HEK293 (cell line): ENCODE data around the gene STIL.
"Not testable (repeated sequence)": the region's sequence is repeated elsewhere in the genome, so short reads cannot be mapped to it uniquely, and the experiment has no call there.

Experiments
- CTCF ChIA-PET: fragments of 350-600 bp; formaldehyde crosslinking; extraction: SDS; loops from one replicate; lab custom pipeline; 2021; ENCODE audit warnings: antibody characterized with exemption; lab: Yijun Ruan, JAX
- POLR2A ChIA-PET: fragments of 300-600 bp; formaldehyde crosslinking; extraction: SDS; loops from one replicate; lab custom pipeline; 2020; ENCODE audit warnings: antibody characterized with exemption, inconsistent platforms; lab: Yijun Ruan, JAX
- H3K27ac ChIP-seq: fragments of 200-500 bp; sonication (Bioruptor generic); 2 replicates; pipeline ENCODE4 v1.5.1; 2014; ENCODE audit warnings: low read depth, low read length, control low read depth, inconsistent platforms; ENCODE audit errors: extremely low read depth
- H3K36me3 ChIP-seq, 2 experiments: fragments of 200-500 bp in 1 of 2; sonication (Bioruptor generic) in 1 of 2; 1 replicate in 1 of 2; 2 replicates in 1 of 2; pipeline ENCODE4 v1.5.1; 2014 to 2017; ENCODE audit warnings: inconsistent platforms in 2 of 2, low read length in 2 of 2; ENCODE audit not compliant: control insufficient read depth in 2 of 2, insufficient read depth in 1 of 2
- H3K4me1 ChIP-seq: fragments of 200-500 bp; sonication (Bioruptor generic); 2 replicates; pipeline ENCODE4 v1.5.1; 2014; ENCODE audit warnings: mild to moderate bottlenecking, low read length, inconsistent platforms; ENCODE audit not compliant: control insufficient read depth, insufficient read depth
- H3K4me3 ChIP-seq: 2 replicates; pipeline ENCODE4 v1.5.1; 2011; ENCODE audit warnings: low read depth, mild to moderate bottlenecking, control low read depth, low read length, moderate library complexity
- H3K9me3 ChIP-seq: fragments of 200-500 bp; sonication (Bioruptor generic); 2 replicates; pipeline ENCODE4 v1.5.1; 2014; ENCODE audit warnings: low read depth, low read length, inconsistent platforms; ENCODE audit not compliant: control insufficient read depth, insufficient read depth
- FEZF1 ChIP-seq: fragments of 450-650 bp; formaldehyde crosslinking; IDR thresholded peaks from 2 replicates; pipeline ENCODE4 v1.5.1; 2016; ENCODE audit warnings: missing biosample characterization, missing genetic modification characterization
- KLF1 ChIP-seq: fragments of 450-650 bp; formaldehyde crosslinking; IDR thresholded peaks from 2 replicates; pipeline ENCODE4 v1.5.1; 2016; ENCODE audit warnings: missing biosample characterization, missing genetic modification characterization
- KLF16 ChIP-seq: fragments of 450-650 bp; formaldehyde crosslinking; IDR thresholded peaks from 2 replicates; pipeline ENCODE4 v1.5.1; 2017; ENCODE audit warnings: missing biosample characterization, missing genetic modification characterization
- PRDM1 ChIP-seq: fragments of 450-650 bp; formaldehyde crosslinking; IDR thresholded peaks from 2 replicates; pipeline ENCODE4; 2016; ENCODE audit warnings: missing biosample characterization, missing genetic modification characterization
- PRDM4 ChIP-seq: fragments of 450-650 bp; formaldehyde crosslinking; IDR thresholded peaks from 2 replicates; pipeline ENCODE4 v1.5.1; 2017; ENCODE audit warnings: missing biosample characterization, missing genetic modification characterization
- REPIN1 ChIP-seq: fragments of 450-650 bp; formaldehyde crosslinking; IDR thresholded peaks from 2 replicates; pipeline ENCODE4 v1.5.1; 2017; ENCODE audit warnings: missing biosample characterization, missing genetic modification characterization, low read depth
- SP2 ChIP-seq: fragments of 450-650 bp; formaldehyde crosslinking; IDR thresholded peaks from 2 replicates; pipeline ENCODE4 v1.5.1; 2016; ENCODE audit warnings: missing biosample characterization, missing genetic modification characterization
- ZBTB26 ChIP-seq: fragments of 450-650 bp; formaldehyde crosslinking; optimal IDR thresholded peaks from 2 replicates; pipeline ENCODE3; 2016; ENCODE audit warnings: missing biosample characterization, mild to moderate bottlenecking, missing genetic modification characterization
- ZBTB48 ChIP-seq: fragments of 450-650 bp; formaldehyde crosslinking; IDR thresholded peaks from 2 replicates; pipeline ENCODE4 v1.5.1; 2016; ENCODE audit warnings: missing biosample characterization, missing genetic modification characterization
- ZFP41 ChIP-seq: fragments of 450-650 bp; formaldehyde crosslinking; IDR thresholded peaks from 2 replicates; pipeline ENCODE4 v1.5.1; 2016; ENCODE audit warnings: missing biosample characterization, missing genetic modification characterization, borderline replicate concordance
- ZNF10 ChIP-seq: fragments of 450-650 bp; formaldehyde crosslinking; IDR thresholded peaks from 2 replicates; pipeline ENCODE4 v1.5.1; 2017; ENCODE audit warnings: missing biosample characterization, missing genetic modification characterization
- ZNF114 ChIP-seq: fragments of 450-650 bp; formaldehyde crosslinking; IDR thresholded peaks from 2 replicates; pipeline ENCODE4 v1.5.0; 2017; ENCODE audit warnings: missing biosample characterization, missing genetic modification characterization
- ZNF223 ChIP-seq: fragments of 450-650 bp; formaldehyde crosslinking; IDR thresholded peaks from 2 replicates; pipeline ENCODE4 v1.5.1; 2016; ENCODE audit warnings: missing biosample characterization, missing genetic modification characterization
- ZNF362 ChIP-seq: fragments of 450-650 bp; formaldehyde crosslinking; IDR thresholded peaks from 2 replicates; pipeline ENCODE4 v1.5.1; 2016; ENCODE audit warnings: missing biosample characterization, missing genetic modification characterization
- ZNF423 ChIP-seq: fragments of 450-650 bp; formaldehyde crosslinking; IDR thresholded peaks from 2 replicates; pipeline ENCODE4 v1.5.1; 2016; ENCODE audit warnings: missing biosample characterization, missing genetic modification characterization
- ZNF488 ChIP-seq: fragments of 450-650 bp; formaldehyde crosslinking; IDR thresholded peaks from 2 replicates; pipeline ENCODE4 v1.5.1; 2016; ENCODE audit warnings: missing biosample characterization, missing genetic modification characterization
- ZNF514 ChIP-seq: fragments of 450-650 bp; formaldehyde crosslinking; IDR thresholded peaks from 2 replicates; pipeline ENCODE4 v1.5.1; 2016; ENCODE audit warnings: missing biosample characterization, missing genetic modification characterization
- ZNF544 ChIP-seq: fragments of 450-650 bp; formaldehyde crosslinking; IDR thresholded peaks from 2 replicates; pipeline ENCODE4 v1.5.0; 2017; ENCODE audit warnings: missing biosample characterization, missing genetic modification characterization
- ZNF549 ChIP-seq: fragments of 450-650 bp; IDR thresholded peaks from 2 replicates; pipeline ENCODE4 v1.5.1; 2018; ENCODE audit warnings: missing biosample characterization, missing genetic modification characterization, mild to moderate bottlenecking, inconsistent platforms, moderate library complexity
- ZNF555 ChIP-seq: fragments of 450-650 bp; formaldehyde crosslinking; conservative IDR thresholded peaks from 2 replicates; pipeline ENCODE4 v1.5.1; 2017; ENCODE audit warnings: missing biosample characterization, mild to moderate bottlenecking, missing genetic modification characterization, inconsistent platforms
- ZNF558 ChIP-seq: fragments of 450-650 bp; formaldehyde crosslinking; IDR thresholded peaks from 2 replicates; pipeline ENCODE4 v1.5.1; 2016; ENCODE audit warnings: missing biosample characterization, missing genetic modification characterization
- ZNF571 ChIP-seq: fragments of 450-650 bp; formaldehyde crosslinking; IDR thresholded peaks from 2 replicates; pipeline ENCODE4 v1.5.0; 2017; ENCODE audit warnings: missing biosample characterization, missing genetic modification characterization
- ZNF747 ChIP-seq: fragments of 450-650 bp; formaldehyde crosslinking; IDR thresholded peaks from 2 replicates; pipeline ENCODE4 v1.5.1; 2016; ENCODE audit warnings: missing biosample characterization, missing genetic modification characterization
- ZNF830 ChIP-seq: fragments of 450-650 bp; IDR thresholded peaks from 2 replicates; pipeline ENCODE4 v1.5.0; 2018; ENCODE audit warnings: missing biosample characterization, missing genetic modification characterization, low read depth, mild to moderate bottlenecking, moderate library complexity
- TF ChIP-seq, protein P1 (sequence below): fragments of 450-650 bp; formaldehyde crosslinking; IDR thresholded peaks from 2 replicates; pipeline ENCODE4 v1.5.1; 2016; ENCODE audit warnings: missing biosample characterization, missing genetic modification characterization

STIL gene

GRCh38 chr1:47323599-47324031 is 9.7 kb upstream of the STIL start (continued):
- no peak for TF ChIP-seq REPIN1 (tag by site-specific recombination)
- no peak for TF ChIP-seq ZNF488 (tag by site-specific recombination)
- TF ChIP-seq ZNF514 (tag by site-specific recombination), result no peak
- TF ChIP-seq ZNF747 (tag by site-specific recombination), result no peak
- no peak for TF ChIP-seq ZNF423 (tag by site-specific recombination)
- no peak for TF ChIP-seq ZNF558 (tag by site-specific recombination)
- no peak for TF ChIP-seq ZNF544 (tag by site-specific recombination)
- TF ChIP-seq FEZF1 (tag by site-specific recombination), result peak; percentile 44; the same call in 1 of the 2 replicates
- no peak for TF ChIP-seq ZNF223 (tag by site-specific recombination)

DNA sequence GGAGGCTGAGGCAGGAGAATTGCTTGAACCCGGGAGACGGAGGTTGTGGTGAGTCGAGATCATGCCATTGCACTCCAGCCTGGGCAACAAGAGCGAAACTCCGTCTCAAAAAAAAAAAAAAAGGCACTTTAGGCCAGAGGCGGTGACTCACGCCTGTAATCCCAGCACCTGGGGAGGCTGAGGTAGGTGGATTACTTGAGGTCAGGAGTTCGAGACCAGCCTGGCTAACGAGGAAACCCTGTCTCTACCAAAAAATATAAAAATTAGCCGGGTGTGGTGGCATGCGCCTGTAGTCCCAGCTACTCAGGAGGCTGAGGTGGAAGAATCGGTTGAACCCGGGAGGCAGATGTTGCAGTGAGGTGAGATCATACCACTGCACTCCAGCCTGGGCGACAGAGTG is 6.0 kb upstream of the STIL start:
- H3K4me3 ChIP-seq, H3K36me3 ChIP-seq, POLR2A ChIA-PET, H3K27ac ChIP-seq, H3K4me1 ChIP-seq, H3K9me3 ChIP-seq: not testable (repeated sequence)
- CTCF ChIA-PET, result interaction anchor here (0.6 kb wide), 1 partner anchor 41 kb away, joined by 3 read pairs; no protein-coding TSS in a partner anchor

- no peaks in the 10 kb centered on the region for H3K36me3 ChIP-seq
- ChIA-PET POLR2A (interaction anchor here (0.6 kb wide), 1 partner anchor 592 kb away, joined by 3 read pairs; no protein-coding TSS in a partner anchor), CTCF (interaction anchor here (0.5 to 2.3 kb wide), 11 partner anchors 8 to 139 kb away, joined by 3 to 20 read pairs (median 4); partner anchors contain the start of gene CMPK1)
- H3K9me3 ChIP-seq, result no peaks in the 10 kb centered on the region
- H3K27ac ChIP-seq, result no peak overlapping the region
- H3K4me3 ChIP-seq, result no peak overlapping the region
- no peaks in the 10 kb centered on the region; the same call in 1 of the 2 replicates for H3K4me1 ChIP-seq
- TF ChIP-seq ZNF549 (tag by site-specific recombination), result no peak
- no peak for TF ChIP-seq ZNF571 (tag by site-specific recombination)
- TF ChIP-seq, protein P1, sequence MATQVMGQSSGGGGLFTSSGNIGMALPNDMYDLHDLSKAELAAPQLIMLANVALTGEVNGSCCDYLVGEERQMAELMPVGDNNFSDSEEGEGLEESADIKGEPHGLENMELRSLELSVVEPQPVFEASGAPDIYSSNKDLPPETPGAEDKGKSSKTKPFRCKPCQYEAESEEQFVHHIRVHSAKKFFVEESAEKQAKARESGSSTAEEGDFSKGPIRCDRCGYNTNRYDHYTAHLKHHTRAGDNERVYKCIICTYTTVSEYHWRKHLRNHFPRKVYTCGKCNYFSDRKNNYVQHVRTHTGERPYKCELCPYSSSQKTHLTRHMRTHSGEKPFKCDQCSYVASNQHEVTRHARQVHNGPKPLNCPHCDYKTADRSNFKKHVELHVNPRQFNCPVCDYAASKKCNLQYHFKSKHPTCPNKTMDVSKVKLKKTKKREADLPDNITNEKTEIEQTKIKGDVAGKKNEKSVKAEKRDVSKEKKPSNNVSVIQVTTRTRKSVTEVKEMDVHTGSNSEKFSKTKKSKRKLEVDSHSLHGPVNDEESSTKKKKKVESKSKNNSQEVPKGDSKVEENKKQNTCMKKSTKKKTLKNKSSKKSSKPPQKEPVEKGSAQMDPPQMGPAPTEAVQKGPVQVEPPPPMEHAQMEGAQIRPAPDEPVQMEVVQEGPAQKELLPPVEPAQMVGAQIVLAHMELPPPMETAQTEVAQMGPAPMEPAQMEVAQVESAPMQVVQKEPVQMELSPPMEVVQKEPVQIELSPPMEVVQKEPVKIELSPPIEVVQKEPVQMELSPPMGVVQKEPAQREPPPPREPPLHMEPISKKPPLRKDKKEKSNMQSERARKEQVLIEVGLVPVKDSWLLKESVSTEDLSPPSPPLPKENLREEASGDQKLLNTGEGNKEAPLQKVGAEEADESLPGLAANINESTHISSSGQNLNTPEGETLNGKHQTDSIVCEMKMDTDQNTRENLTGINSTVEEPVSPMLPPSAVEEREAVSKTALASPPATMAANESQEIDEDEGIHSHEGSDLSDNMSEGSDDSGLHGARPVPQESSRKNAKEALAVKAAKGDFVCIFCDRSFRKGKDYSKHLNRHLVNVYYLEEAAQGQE (tag by site-specific recombination), result no peak
- no peak for TF ChIP-seq ZBTB26 (tag by site-specific recombination)
- TF ChIP-seq ZNF114 (tag by site-specific recombination), result no peak
- no peak for TF ChIP-seq ZNF362
- TF ChIP-seq SP2 (tag by site-specific recombination), result no peak
- TF ChIP-seq PRDM4 (tag by site-specific recombination), result no peak
- TF ChIP-seq PRDM1 (tag by site-specific recombination), result no peak
- TF ChIP-seq ZFP41 (tag by site-specific recombination), result no peak
- TF ChIP-seq ZBTB48 (tag by site-specific recombination), result no peak
- TF ChIP-seq KLF1 (tag by site-specific recombination), result no peak
- TF ChIP-seq KLF16 (tag by site-specific recombination), result no peak
- no peak for TF ChIP-seq ZNF830
- no peak for TF ChIP-seq ZNF10 (tag by site-specific recombination)
- no peak for TF ChIP-seq ZNF555 (tag by site-specific recombination)
Measured at GRCh38 chr1:47317841-47318240, 3.9 kb upstream of the STIL start.
